Esophagus muscularis mucosa (tissue), 3 donors: ENCODE measurements around the gene CD2AP.

Source experiments
- CTCF ChIP-seq, 3 experiments: fragments of 200-600 bp in 2 of 3; fragments of 450-650 bp in 1 of 3; sonication (generic) in 2 of 3; IDR thresholded peaks; one replicate each; pipeline ENCODE4 v1.5.1; 2017 to 2019; ENCODE audit warnings: antibody characterized with exemption in 3 of 3, mild to moderate bottlenecking in 2 of 3, moderate library complexity in 1 of 3
- POLR2A ChIP-seq: fragments of 450-650 bp; IDR thresholded peaks from one replicate; pipeline ENCODE4 v1.6.1; 2017; ENCODE audit warnings: antibody characterized with exemption, moderate library complexity, mild to moderate bottlenecking, low read depth

- TF ChIP-seq POLR2A (no peak), CTCF (IDR thresholded peaks at IDR 0.05) (no peak)
These were observed 109.9 kb downstream of the CD2AP start for GRCh38 chr6:47587493-47587892.
